HepG2 (cell line): ENCODE results near the gene ABCG1. TPM values are rescaled to one million over a fixed set of nuclear protein-coding genes. Genes with fewer than 3 reads are reported as not detected.

Experiments
- ATAC-seq: fragments of 200-7000 bp; cut with Tn5 transposase; 3 replicates; pipeline ENCODE4 v1.9.1; 2020; ENCODE audit warnings: mild to moderate bottlenecking, moderate library complexity
- BruUV-seq: library from RNA; stranded (reverse); fragments of 400-500 nt; replicated peaks from 2 replicates; lab custom pipeline; 2021; lab: Mats Ljungman, UMichigan
- CTCF ChIA-PET: fragments of 300-600 bp; formaldehyde crosslinking; extraction: SDS; loops from one replicate; lab custom pipeline; 2021; ENCODE audit warnings: low total read pairs, inconsistent platforms, low intra/inter-chr PET ratio; lab: Yijun Ruan, JAX
- POLR2A ChIA-PET: fragments of 350-600 bp; sonication (Branson Sonifier 250); formaldehyde crosslinking; loops from one replicate; lab custom pipeline; 2020; ENCODE audit warnings: antibody characterized with exemption, inconsistent platforms; lab: Yijun Ruan, JAX
- DNase-seq: peaks from one replicate; pipeline ENCODE4 v3.0.0-alpha.2; 2015; ENCODE audit warnings: low spot score
- FAIRE-seq: peaks from 3 replicates; lab custom pipeline; 2011; peaks lifted over from hg19 to GRCh38; lab: Jason Lieb, UNC
- H2AFZ ChIP-seq: one replicate; pipeline ENCODE4 v1.6.1; 2011; ENCODE audit warnings: low read length, inconsistent platforms
- H3K27ac ChIP-seq: fragments of 300-600 bp; 3 replicates; pipeline ENCODE4 v1.8.0; 2011; ENCODE audit warnings: mixed run types, mild to moderate bottlenecking, mixed read lengths, low read length, inconsistent platforms; ENCODE audit not compliant: insufficient read depth; ENCODE audit errors: extremely low read length
- H3K27me3 ChIP-seq, 2 experiments: fragments of 200-600 bp in 1 of 2; 2 replicates in 1 of 2; 3 replicates in 1 of 2; pipeline versions ENCODE4 v1.6.0 to v1.8.0; 2011; ENCODE audit warnings: low read length in 2 of 2, mild to moderate bottlenecking in 2 of 2, moderate library complexity in 2 of 2, inconsistent platforms in 1 of 2; ENCODE audit not compliant: insufficient read depth in 2 of 2, control insufficient read depth in 1 of 2
- H3K36me3 ChIP-seq, 2 experiments: fragments of 200-600 bp in 1 of 2; replicated peaks in 1 of 2; 2 replicates in 1 of 2; 3 replicates in 1 of 2; pipeline versions ENCODE4 v1.5.1 to v1.8.0; 2011; ENCODE audit warnings: low read length in 2 of 2, inconsistent platforms in 1 of 2; ENCODE audit not compliant: insufficient read depth in 2 of 2, control insufficient read depth in 1 of 2
- H3K4me1 ChIP-seq: 2 replicates; pipeline ENCODE4 v1.5.1; 2012; ENCODE audit warnings: low read length, inconsistent platforms; ENCODE audit not compliant: insufficient read depth
- H3K4me2 ChIP-seq: 2 replicates; pipeline ENCODE4 v1.6.0; 2011; ENCODE audit warnings: low read depth, low read length, inconsistent platforms
- H3K4me3 ChIP-seq, 3 experiments: fragments of 200-600 bp in 1 of 3; sonication (generic), shearing (Covaris generic) in 1 of 3; replicated peaks in 1 of 3; 2 replicates each; pipeline ENCODE4 v1.5.1; 2011 to 2016; ENCODE audit warnings: low read length in 3 of 3, inconsistent platforms in 2 of 3, low read depth in 2 of 3, mild to moderate bottlenecking in 2 of 3, control low read depth in 1 of 3, mixed read lengths in 1 of 3; ENCODE audit not compliant: insufficient read depth in 1 of 3
- H3K79me2 ChIP-seq: one replicate; pipeline ENCODE4 v1.6.1; 2011; ENCODE audit warnings: low read length, inconsistent platforms; ENCODE audit not compliant: insufficient read depth
- H3K9ac ChIP-seq: 2 replicates; pipeline ENCODE4 v1.6.0; 2011; ENCODE audit warnings: mild to moderate bottlenecking, low read depth, low read length, inconsistent platforms; ENCODE audit not compliant: insufficient read depth
- H3K9me3 ChIP-seq: 2 replicates; pipeline ENCODE4 v1.5.1; 2012; ENCODE audit warnings: mild to moderate bottlenecking, low read length
- H4K20me1 ChIP-seq: 2 replicates; pipeline ENCODE4 v1.6.0; 2011; ENCODE audit warnings: inconsistent platforms, mild to moderate bottlenecking, low read length, moderate library complexity; ENCODE audit not compliant: insufficient read depth
- IRX3 ChIP-seq: sonication (generic); formaldehyde crosslinking; IDR thresholded peaks from 2 replicates; pipeline ENCODE4 v1.8.1; 2023; ENCODE audit warnings: mild to moderate bottlenecking, low read depth, missing genetic modification reagents, borderline replicate concordance
- KLF16 ChIP-seq, 2 experiments: sonication (generic) in 1 of 2; formaldehyde crosslinking in 1 of 2; IDR thresholded peaks; 2 replicates each; pipeline versions ENCODE4 v1.6.1 to v1.8.0; 2016 to 2023; ENCODE audit warnings: missing genetic modification reagents in 2 of 2, missing compliant biosample characterization in 1 of 2
- MBNL3 ChIP-seq: fragments of 250-450 bp; sonication (Bioruptor Pico); conservative IDR thresholded peaks from 2 replicates; pipeline ENCODE4 v1.8.0; 2022; ENCODE audit warnings: mild to moderate bottlenecking, inconsistent platforms
- MED13 ChIP-seq: sonication (generic); formaldehyde crosslinking; IDR thresholded peaks from 2 replicates; pipeline ENCODE4 v1.5.0; 2020; ENCODE audit warnings: missing genetic modification reagents
- MYC ChIP-seq: sonication (generic); formaldehyde crosslinking; IDR thresholded peaks from 2 replicates; pipeline ENCODE4 v1.9.0; 2021; ENCODE audit warnings: missing genetic modification reagents, borderline replicate concordance
- RXRB ChIP-seq: IDR thresholded peaks from 2 replicates; pipeline ENCODE4 v1.6.1; 2016; ENCODE audit warnings: borderline replicate concordance, missing genetic modification reagents, missing compliant biosample characterization
- SOX13 ChIP-seq, 3 experiments: fragments of 450-650 bp in 1 of 3; sonication (generic) in 1 of 3; formaldehyde crosslinking in 1 of 3; IDR thresholded peaks in 2 of 3; conservative IDR thresholded peaks in 1 of 3; 2 replicates each; pipeline versions ENCODE4 v1.5.0 to v1.6.1; 2016 to 2020; ENCODE audit warnings: antibody characterized with exemption in 1 of 3, mild to moderate bottlenecking in 1 of 3, missing compliant biosample characterization in 1 of 3, missing genetic modification reagents in 1 of 3, moderate library complexity in 1 of 3
- TOPORS ChIP-seq: sonication (generic); formaldehyde crosslinking; IDR thresholded peaks from 2 replicates; pipeline ENCODE4 v1.8.0; 2023; ENCODE audit warnings: mild to moderate bottlenecking, missing genetic modification reagents
- ZNF12 ChIP-seq: sonication (generic); formaldehyde crosslinking; IDR thresholded peaks from 2 replicates; pipeline ENCODE4 v1.5.0; 2020; ENCODE audit warnings: missing genetic modification reagents
- ZNF33A ChIP-seq: sonication (generic); formaldehyde crosslinking; IDR thresholded peaks from 2 replicates; pipeline ENCODE4 v1.5.1; 2020; ENCODE audit warnings: missing genetic modification reagents, mild to moderate bottlenecking, moderate library complexity, borderline replicate concordance
- ZNF354B ChIP-seq: sonication (generic); formaldehyde crosslinking; IDR thresholded peaks from 2 replicates; pipeline ENCODE4 v1.8.0; 2022; ENCODE audit warnings: mild to moderate bottlenecking, missing genetic modification reagents
- ZNF546 ChIP-seq: sonication (generic); formaldehyde crosslinking; conservative IDR thresholded peaks from 2 replicates; pipeline ENCODE4 v1.8.1; 2023; ENCODE audit warnings: mild to moderate bottlenecking, missing genetic modification reagents
- ZNF550 ChIP-seq: sonication (generic); formaldehyde crosslinking; IDR thresholded peaks from 2 replicates; pipeline ENCODE4 v1.4.0; 2020; ENCODE audit warnings: mild to moderate bottlenecking, missing genetic modification reagents, borderline replicate concordance
- ZNF775 ChIP-seq: sonication (generic); formaldehyde crosslinking; IDR thresholded peaks from 2 replicates; pipeline ENCODE4 v1.4.0; 2020; ENCODE audit warnings: missing genetic modification reagents, mild to moderate bottlenecking, moderate library complexity, borderline replicate concordance
- ZNF883 ChIP-seq: sonication (generic); formaldehyde crosslinking; IDR thresholded peaks from 2 replicates; pipeline ENCODE4 v1.5.1; 2020; ENCODE audit warnings: mild to moderate bottlenecking, missing genetic modification reagents; ENCODE audit errors: not compliant biosample characterization
- WGBS: methylation state at CpG from one replicate; pipeline ENCODE4 v1.1.6; 2017; ENCODE audit warnings: low lambda C conversion rate; 5-methylcytosine and 5-hydroxymethylcytosine counted together
- in situ Hi-C: cut with HindIII; loops from 2 replicates; pipeline ENCODE4 v1.10.0; 2017; ENCODE audit warnings: low pct_unique_long_range_greater_than_20kb; ENCODE audit not compliant: extremely low pct_ligation_motif_present
- intact Hi-C: fragments of 100-400 bp; cut with micrococcal nuclease; formaldehyde crosslinking; loops from one replicate; pipeline ENCODE4 v1.10.0; 2022; ENCODE audit not compliant: unreplicated experiment
- polyA plus RNA-seq, 8 experiments: library from polyadenylated mRNA; depleted of rRNA in 3 of 8; stranded (reverse) in 7 of 8; unstranded in 1 of 8; fragments of >200 nt; fragmentation: Illumina TruSeq in 4 of 8; extraction: Trizol in 4 of 8; gene quantifications; 2 replicates each; pipeline versions ENCODE4 v1.2.1 to v1.2.3, GENCODE V29; 2011 to 2016; ENCODE audit warnings: low read depth in 4 of 8, missing spikeins in 1 of 8, mixed read lengths in 1 of 8; ENCODE audit not compliant: insufficient read depth in 1 of 8
- total RNA-seq, 5 experiments: library from RNA; depleted of rRNA; stranded (reverse); fragments of >200 nt; fragmentation: Illumina TruSeq; extraction: Trizol; gene quantifications; 2 replicates each; pipeline ENCODE4 v1.2.3, GENCODE V29; 2016; ENCODE audit warnings: low read depth in 1 of 5
- TF ChIP-seq, protein P1 (sequence below), 2 experiments: fragments of 450-650 bp in 1 of 2; sonication (generic) in 1 of 2; formaldehyde crosslinking; IDR thresholded peaks; 2 replicates each; pipeline versions ENCODE4 v1.5.0 to v1.8.0; 2020 to 2022; ENCODE audit warnings: mild to moderate bottlenecking in 1 of 2, missing genetic modification reagents in 1 of 2

ABCG1 gene
- total and polyA plus RNA-seq, 2 of the 13 experiments (the other 11 are each of a cell fraction or from before 2014, with no cell fraction given) = 0.04 TPM; not detected in 1

DNA sequence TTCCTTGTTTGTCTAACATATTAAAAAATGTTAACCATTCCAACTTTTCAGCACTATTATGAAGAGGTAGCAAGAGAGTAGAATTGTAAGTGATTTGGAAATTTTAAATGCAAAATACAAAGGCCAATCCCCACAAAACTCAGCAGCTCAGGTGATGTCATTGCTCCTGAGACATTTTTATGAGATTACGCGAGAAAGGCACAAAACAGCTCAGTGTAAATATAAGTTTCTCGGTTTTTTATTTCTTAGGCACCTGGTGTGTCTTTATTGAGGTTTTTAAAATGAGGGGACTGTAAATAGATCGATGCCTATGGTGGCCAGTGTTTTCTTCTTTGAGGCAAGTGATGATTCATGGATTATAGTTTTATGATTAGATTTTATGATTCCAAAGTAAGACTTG lies 6.1 kb downstream of the ABCG1 start:
- ATAC-seq = no peak
- ChIA-PET CTCF (no interaction called here), POLR2A (no interaction called here)
- no peak for TF ChIP-seq RXRB (CRISPR knock-in tag)
- no peak for TF ChIP-seq TOPORS (CRISPR knock-in tag)
- no peak for TF ChIP-seq ZNF12 (CRISPR knock-in tag)
- no peak for TF ChIP-seq MYC
- TF ChIP-seq MED13 (CRISPR knock-in tag) = no peak
- in situ Hi-C loops = no loop called here
- Histone ChIP-seq H4K20me1 (no peaks in the 10 kb centered on the region), H2AFZ (no peak overlapping the region), H3K79me2 (no peaks in the 10 kb centered on the region), H3K27me3 (peaks cover 0 to 65% of the 10 kb centered on the region in 2 experiments; a peak in 3 of 5 replicates), H3K36me3 (no peaks in the 10 kb centered on the region), H3K9ac (no peak overlapping the region), H3K4me3 (no peak overlapping the region), H3K4me1 (0 out of 2 replicates have a peak, but pooled peaks cover 10% of the 10 kb centered on the region), H3K27ac (no peak overlapping the region), H3K9me3 (no peaks in the 10 kb centered on the region), H3K4me2 (no peak overlapping the region)
- intact Hi-C loops = no loop called here
- BruUV-seq = no TSS peak
- WGBS = 48% methylated on average over 4 of the region's 4 CpGs
- FAIRE-seq = no peak
- no peak for DNase-seq

DNA sequence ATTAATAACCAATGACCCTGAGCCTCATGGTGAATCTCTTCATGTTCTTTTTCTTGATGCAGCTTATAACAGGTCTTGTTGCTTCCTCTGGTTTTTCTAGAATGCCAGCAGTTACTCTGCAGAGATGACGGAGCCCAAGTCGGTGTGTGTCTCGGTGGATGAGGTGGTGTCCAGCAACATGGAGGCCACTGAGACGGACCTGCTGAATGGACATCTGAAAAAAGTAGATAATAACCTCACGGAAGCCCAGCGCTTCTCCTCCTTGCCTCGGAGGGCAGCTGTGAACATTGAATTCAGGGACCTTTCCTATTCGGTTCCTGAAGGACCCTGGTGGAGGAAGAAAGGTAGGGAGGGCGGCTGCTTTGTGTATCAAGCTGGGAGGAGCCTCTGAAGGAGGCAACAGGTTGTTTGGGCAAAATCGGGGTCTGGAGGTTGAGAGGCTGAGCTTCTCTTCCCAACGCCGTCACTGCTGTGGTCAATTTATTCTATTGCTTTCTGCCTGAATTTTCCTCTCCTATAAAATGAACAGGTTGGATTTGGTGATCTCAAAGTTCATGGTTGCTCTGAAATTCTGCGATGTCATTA lies 6.7 kb downstream of the ABCG1 start:
- ATAC-seq = no peak
- TF ChIP-seq ZNF33A (CRISPR knock-in tag) (no peak), ZNF550 (no peak), ZNF775 (no peak), SOX13 (IDR thresholded peaks at IDR 0.05) (no peak), SOX13 (CRISPR knock-in tag; conservative IDR thresholded peaks at IDR 0.05 in 1 of 2, IDR thresholded peaks at IDR 0.05 in 1 of 2) (no peak), MBNL3 (CRISPR knock-in tag) (no peak), ZNF883 (CRISPR knock-in tag) (no peak), ZNF546 (no peak), ZNF354B (no peak), KLF16 (CRISPR knock-in tag; IDR thresholded peaks at IDR 0.05) (no peak), IRX3 (CRISPR knock-in tag) (no peak)
- TF ChIP-seq, protein P1, sequence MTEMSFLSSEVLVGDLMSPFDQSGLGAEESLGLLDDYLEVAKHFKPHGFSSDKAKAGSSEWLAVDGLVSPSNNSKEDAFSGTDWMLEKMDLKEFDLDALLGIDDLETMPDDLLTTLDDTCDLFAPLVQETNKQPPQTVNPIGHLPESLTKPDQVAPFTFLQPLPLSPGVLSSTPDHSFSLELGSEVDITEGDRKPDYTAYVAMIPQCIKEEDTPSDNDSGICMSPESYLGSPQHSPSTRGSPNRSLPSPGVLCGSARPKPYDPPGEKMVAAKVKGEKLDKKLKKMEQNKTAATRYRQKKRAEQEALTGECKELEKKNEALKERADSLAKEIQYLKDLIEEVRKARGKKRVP (CRISPR knock-in tag; IDR thresholded peaks at IDR 0.05) = no peak

More for the DNA sequence above, 6.7 kb downstream of the ABCG1 start:
- intact Hi-C loops (no loop called here), in situ Hi-C loops (no loop called here)
- Histone ChIP-seq H3K4me3 (no peak overlapping the region), H2AFZ (no peak overlapping the region), H4K20me1 (no peaks in the 10 kb centered on the region), H3K79me2 (no peaks in the 10 kb centered on the region), H3K4me1 (0 out of 2 replicates have a peak, but pooled peaks cover 7% of the 10 kb centered on the region), H3K27me3 (peaks cover 0 to 65% of the 10 kb centered on the region in 2 experiments; a peak in 3 of 5 replicates), H3K36me3 (no peaks in the 10 kb centered on the region), H3K9ac (no peak overlapping the region), H3K9me3 (no peaks in the 10 kb centered on the region), H3K27ac (no peak overlapping the region), H3K4me2 (no peak overlapping the region)
- ChIA-PET POLR2A (no interaction called here), CTCF (no interaction called here)
- FAIRE-seq (no peak), DNase-seq (no peak)
- BruUV-seq = no TSS peak
- WGBS = 37% methylated on average over 13 of the region's 13 CpGs
